Left ventricle myocardium inferior (tissue), 1 donor: ENCODE results near the gene KIF4B. TPM values are rescaled to one million over a fixed set of nuclear protein-coding genes. Genes with fewer than 3 reads are reported as not detected.
A peak's percentile ranks its signal among the peaks of the same experiment; 100 is the strongest.

ENCODE experiments used
- DNase-seq: peaks from one replicate; pipeline ENCODE4 v3.0.0-alpha.2; 2020
- H3K27ac ChIP-seq: fragments of 200-600 bp; replicated peaks from 2 replicates; pipeline ENCODE4 v1.8.0; 2021
- H3K27me3 ChIP-seq: fragments of 200-600 bp; 2 replicates; pipeline ENCODE4 v1.8.0; 2021; ENCODE audit warnings: low read depth
- H3K36me3 ChIP-seq: fragments of 200-600 bp; 2 replicates; pipeline ENCODE4 v1.8.0; 2021
- H3K4me1 ChIP-seq: fragments of 200-600 bp; 2 replicates; pipeline ENCODE4 v1.8.0; 2021
- H3K4me3 ChIP-seq: fragments of 200-600 bp; 2 replicates; pipeline ENCODE4 v1.8.0; 2021; ENCODE audit warnings: mild to moderate bottlenecking, moderate library complexity
- H3K9me3 ChIP-seq: fragments of 200-600 bp; replicated peaks from 2 replicates; pipeline ENCODE4 v1.8.0; 2021
- CTCF ChIP-seq: fragments of 200-600 bp; IDR thresholded peaks from 2 replicates; pipeline ENCODE4 v1.8.0; 2021; ENCODE audit warnings: antibody characterized with exemption, mild to moderate bottlenecking, borderline replicate concordance
- intact Hi-C: fragments of 100-400 bp; cut with micrococcal nuclease; formaldehyde crosslinking; loops from one replicate; pipeline ENCODE4 v1.11.0; 2022
- long read RNA-seq: library from polyadenylated mRNA; unstranded; transcript quantifications from one replicate; pipeline ENCODE4 v2.0.0, GENCODE V29; 2021
- total RNA-seq: library from RNA; stranded (reverse); fragmentation: NEBNext Ultra II Directional; extraction: Animal tissue kit (Norgen Biotek cat#: 25700); gene quantifications from one replicate; pipeline ENCODE4 v1.2.1, GENCODE V29; 2021
- donor health status: DM: no; HTN: yes; CAD: no; lungs with severe emphysema.

Gene KIF4B
- not detected for total RNA-seq
- long read RNA-seq: 0 reads

GRCh38 chr5:155013526-155013925 is at the start of gene KIF4B:
TSS of gene KIF4B (plus strand) at chr5:155013755. CDS start at chr5:155013860, 105 bp downstream.
- Histone ChIP-seq H3K4me1 (no peaks in the 10 kb centered on the region), H3K27ac (no peak within 1 kb of the TSS), H3K27me3 (no peaks in the 10 kb centered on the region), H3K4me3 (no peak within 1 kb of the TSS), H3K36me3 (no peaks in the 10 kb centered on the region), H3K9me3 (no peaks in the 10 kb centered on the region)
- no peak for DNase-seq
- TF ChIP-seq CTCF: no peak
- intact Hi-C loops: no loop called here

GRCh38 chr5:154966081-154966841 is 47.3 kb upstream of the KIF4B start:
- H3K4me3 ChIP-seq: peak overlapping the region; percentile 14
- DNase-seq: no peak
- H3K27me3 ChIP-seq: no peaks in the 10 kb centered on the region
- intact Hi-C loops: no loop called here
- peak overlapping the region; percentile 72 for H3K27ac ChIP-seq
- no peaks in the 10 kb centered on the region for H3K9me3 ChIP-seq
- H3K36me3 ChIP-seq: peaks cover 48% of the 10 kb centered on the region
- H3K4me1 ChIP-seq: peaks cover 41% of the 10 kb centered on the region
- TF ChIP-seq CTCF: no peak

GRCh38 chr5:154966874-154967273 is 46.7 kb upstream of the KIF4B start:
- peak overlapping the region; percentile 14 for H3K4me3 ChIP-seq
- H3K27ac ChIP-seq: peak overlapping the region; percentile 72
- H3K4me1 ChIP-seq: peaks cover 41% of the 10 kb centered on the region
- no peaks in the 10 kb centered on the region for H3K9me3 ChIP-seq
- no peak for DNase-seq
- TF ChIP-seq CTCF: no peak
- no peaks in the 10 kb centered on the region for H3K27me3 ChIP-seq
- intact Hi-C loops: no loop called here
- H3K36me3 ChIP-seq: peaks cover 42% of the 10 kb centered on the region

GRCh38 chr5:154967421-154968024 is 46.0 kb upstream of the KIF4B start:
- intact Hi-C loops: no loop called here
- Histone ChIP-seq H3K27ac (peak overlapping the region; percentile 72), H3K36me3 (peaks cover 37% of the 10 kb centered on the region), H3K9me3 (no peaks in the 10 kb centered on the region), H3K27me3 (no peaks in the 10 kb centered on the region), H3K4me1 (peaks cover 41% of the 10 kb centered on the region), H3K4me3 (no peak overlapping the region)
- no peak for DNase-seq
- TF ChIP-seq CTCF: peak; percentile 66

- Histone ChIP-seq H3K27me3 (no peaks in the 10 kb centered on the region), H3K9me3 (no peaks in the 10 kb centered on the region), H3K27ac (no peak overlapping the region), H3K36me3 (peaks cover 32% of the 10 kb centered on the region), H3K4me3 (no peak overlapping the region), H3K4me1 (peaks cover 41% of the 10 kb centered on the region)
- no peak for DNase-seq
- intact Hi-C loops: no loop called here
- no peak for TF ChIP-seq CTCF
These were observed 44.6 kb upstream of the KIF4B start for GRCh38 chr5:154968953-154969352.
